Naive thymus-derived CD4-positive, alpha-beta T cell (primary cell): ENCODE data around the gene ITPR2. TPM values are rescaled to one million over a fixed set of nuclear protein-coding genes. Genes with fewer than 3 reads are reported as not detected.

Experiments used
- ATAC-seq: fragments of 150-1000 bp; cut with Tn5 transposase; 2 replicates; pipeline ENCODE4 v1.10.0; 2021; ENCODE audit warnings: mild to moderate bottlenecking, moderate library complexity
- CTCF ChIA-PET: fragments of 350-600 bp; sonication (Branson Sonifier 250); formaldehyde crosslinking; loops from one replicate; lab custom pipeline; 2021; ENCODE audit warnings: antibody characterized with exemption; lab: Charles Lee
- POLR2A ChIA-PET: fragments of 350-600 bp; sonication (Branson Sonifier 250); formaldehyde crosslinking; loops from one replicate; lab custom pipeline; 2021; ENCODE audit warnings: antibody characterized with exemption, inconsistent platforms; lab: Charles Lee
- DNase-seq, 9 donors: peaks; one replicate each; pipeline versions ENCODE4 v3.0.0 to v3.0.0-alpha.2; 2020 to 2022; ENCODE audit warnings: mixed read lengths in 1 of 9
- H3K27ac ChIP-seq: one replicate; pipeline ENCODE4 v1.7.0; 2013; ENCODE audit warnings: mild to moderate bottlenecking, low read depth, low read length, moderate library complexity
- H3K27me3 ChIP-seq, 2 donors: one replicate each; pipeline ENCODE4 v1.7.0; 2013; ENCODE audit warnings: low read length in 2 of 2, mild to moderate bottlenecking in 2 of 2, moderate library complexity in 2 of 2; ENCODE audit not compliant: control insufficient read depth in 2 of 2, insufficient read depth in 2 of 2
- H3K36me3 ChIP-seq, 3 experiments: 1 replicate in 2 of 3; 2 replicates in 1 of 3; pipeline ENCODE4 v1.7.0; 2013; ENCODE audit warnings: low read length in 3 of 3, mild to moderate bottlenecking in 3 of 3, moderate library complexity in 1 of 3; ENCODE audit not compliant: insufficient read depth in 3 of 3, control insufficient read depth in 2 of 3
- H3K4me1 ChIP-seq, 2 donors: one replicate each; pipeline ENCODE4 v1.7.0; 2013; ENCODE audit warnings: low read length in 2 of 2, mild to moderate bottlenecking in 2 of 2, moderate library complexity in 1 of 2; ENCODE audit not compliant: control insufficient read depth in 2 of 2, insufficient read depth in 2 of 2
- H3K4me3 ChIP-seq: 2 replicates; pipeline ENCODE4 v1.7.0; 2013; ENCODE audit warnings: mild to moderate bottlenecking, low read length
- H3K9me3 ChIP-seq, 3 experiments: 1 replicate in 2 of 3; 2 replicates in 1 of 3; pipeline ENCODE4 v1.7.0; 2013; ENCODE audit warnings: low read length in 3 of 3; ENCODE audit not compliant: control insufficient read depth in 2 of 3
- H3K27ac Mint-ChIP-seq, 9 donors: one replicate each; pipeline ENCODE4 v1.8.0; 2020 to 2022; ENCODE audit warnings: mixed read lengths in 9 of 9, mild to moderate bottlenecking in 8 of 9, moderate library complexity in 5 of 9, inconsistent platforms in 2 of 9
- H3K27me3 Mint-ChIP-seq, 5 donors: one replicate each; pipeline ENCODE4 v1.8.0; 2021 to 2022; ENCODE audit warnings: mixed read lengths in 5 of 5, mild to moderate bottlenecking in 1 of 5
- H3K36me3 Mint-ChIP-seq, 5 donors: one replicate each; pipeline ENCODE4 v1.8.0; 2020 to 2022; ENCODE audit warnings: mixed read lengths in 5 of 5, mild to moderate bottlenecking in 3 of 5, inconsistent platforms in 1 of 5
- H3K4me1 Mint-ChIP-seq, 7 donors: one replicate each; pipeline ENCODE4 v1.8.0; 2020 to 2022; ENCODE audit warnings: mixed read lengths in 7 of 7, mild to moderate bottlenecking in 3 of 7, inconsistent platforms in 1 of 7
- H3K4me3 Mint-ChIP-seq, 10 donors: one replicate each; pipeline ENCODE4 v1.8.0; 2020 to 2022; ENCODE audit warnings: mild to moderate bottlenecking in 10 of 10, mixed read lengths in 10 of 10, moderate library complexity in 6 of 10, inconsistent platforms in 2 of 10
- H3K9me3 Mint-ChIP-seq, 11 donors: one replicate each; pipeline ENCODE4 v1.8.0; 2020 to 2022; ENCODE audit warnings: mixed read lengths in 11 of 11, mild to moderate bottlenecking in 4 of 11, inconsistent platforms in 1 of 11, moderate library complexity in 1 of 11
- intact Hi-C, 2 donors: fragments of 100-400 bp; cut with micrococcal nuclease; formaldehyde crosslinking; loops; one replicate each; pipeline ENCODE4 v1.15.1; 2023
- polyA plus RNA-seq, 2 donors: library from polyadenylated mRNA; unstranded; fragments of 300-500 nt; fragmentation: Illumina TruSeq; gene quantifications; one replicate each; pipeline ENCODE4 v1.2.3, GENCODE V29; 2021
- total RNA-seq, 6 experiments: library from RNA in 5 of 6; stranded (reverse) in 5 of 6; gene quantifications; 1 replicate in 5 of 6; 2 replicates in 1 of 6; pipeline ENCODE4 v1.2.3 and lab custom pipeline; 2021 to 2026

ITPR2 gene
- total and polyA plus RNA-seq, 7 experiments from 2014 or later: 11.3 to 71.5 (median 51.4) TPM

- POLR2A ChIA-PET: no interaction called here
- H3K27me3 Mint-ChIP-seq: no peaks in the 10 kb centered on the region
- no peaks in the 10 kb centered on the region for H3K9me3 Mint-ChIP-seq
- H3K4me3 Mint-ChIP-seq: no peak overlapping the region
- Histone ChIP-seq H3K36me3 (no peaks in the 10 kb centered on the region), H3K4me3 (no peak overlapping the region), H3K27ac (no peak overlapping the region), H3K27me3 (no peaks in the 10 kb centered on the region), H3K4me1 (no peaks in the 10 kb centered on the region), H3K9me3 (no peaks in the 10 kb centered on the region)
- intact Hi-C loops: no loop called here
- H3K4me1 Mint-ChIP-seq: peaks cover 13 to 59% (median 43%) of the 10 kb centered on the region in 7 donors
- no peak overlapping the region for H3K27ac Mint-ChIP-seq
- CTCF ChIA-PET: interaction anchor here (0.6 to 0.7 kb wide), 2 partner anchors 103 to 144 kb away, joined by 3 read pairs; no protein-coding TSS in a partner anchor
- no peak for DNase-seq
- no peak for ATAC-seq
- H3K36me3 Mint-ChIP-seq: peaks cover 3 to 37% (median 7%) of the 10 kb centered on the region in 5 donors
Observed at GRCh38 chr12:26801486-26801885, 31.5 kb downstream of the ITPR2 start.

DNA sequence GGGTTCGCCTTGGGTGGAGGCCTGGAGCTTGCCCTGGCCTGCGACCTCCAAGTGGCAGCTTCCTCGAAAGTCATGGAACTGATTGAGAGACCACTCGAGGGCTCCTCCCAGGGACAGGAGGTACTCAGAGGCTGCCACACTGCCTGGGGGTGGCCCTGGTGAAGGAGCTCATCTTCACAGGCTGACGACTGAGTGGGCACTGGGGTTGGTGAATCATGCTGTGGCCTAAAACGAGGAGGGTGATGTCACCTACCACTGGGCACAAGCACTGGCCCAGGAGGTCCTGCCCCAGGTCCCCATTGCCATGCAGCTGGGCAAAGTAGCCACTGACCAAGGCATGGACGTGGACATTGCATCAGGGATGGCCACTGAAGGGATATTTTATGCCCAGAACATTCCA, 32.1 kb downstream of the ITPR2 start:
- Mint-ChIP-seq H3K4me1 (peaks cover 13 to 59% (median 43%) of the 10 kb centered on the region in 7 donors), H3K4me3 (no peak overlapping the region), H3K27ac (no peak overlapping the region), H3K36me3 (peaks cover 1 to 35% (median 9%) of the 10 kb centered on the region in 5 donors), H3K27me3 (no peaks in the 10 kb centered on the region), H3K9me3 (no peaks in the 10 kb centered on the region)
- H3K9me3 ChIP-seq: no peaks in the 10 kb centered on the region
- H3K4me1 ChIP-seq: no peaks in the 10 kb centered on the region
- no peak for ATAC-seq
- H3K4me3 ChIP-seq: no peak overlapping the region
- no peak overlapping the region for H3K27ac ChIP-seq
- ChIA-PET CTCF (no interaction called here), POLR2A (no interaction called here)
- no peak for DNase-seq
- H3K27me3 ChIP-seq: no peaks in the 10 kb centered on the region
- intact Hi-C loops: no loop called here
- no peaks in the 10 kb centered on the region for H3K36me3 ChIP-seq

- ChIA-PET CTCF (no interaction called here), POLR2A (no interaction called here)
- no peaks in the 10 kb centered on the region for H3K27me3 Mint-ChIP-seq
- intact Hi-C loops: no loop called here
- peaks cover 0 to 30% (median 9%) of the 10 kb centered on the region in 5 donors for H3K36me3 Mint-ChIP-seq
- Histone ChIP-seq H3K27ac (no peak overlapping the region), H3K4me3 (no peak overlapping the region), H3K9me3 (no peaks in the 10 kb centered on the region), H3K36me3 (no peaks in the 10 kb centered on the region), H3K4me1 (no peaks in the 10 kb centered on the region), H3K27me3 (no peaks in the 10 kb centered on the region)
- DNase-seq (no peak), ATAC-seq (no peak)
- peak overlapping the region in 1 of 9 donors; percentile 19 for H3K27ac Mint-ChIP-seq
- no peaks in the 10 kb centered on the region for H3K9me3 Mint-ChIP-seq
- H3K4me1 Mint-ChIP-seq: peaks cover 13 to 56% (median 38%) of the 10 kb centered on the region in 7 donors
- H3K4me3 Mint-ChIP-seq: no peak overlapping the region
Observed at GRCh38 chr12:26800347-26800746, 32.6 kb downstream of the ITPR2 start.

DNA sequence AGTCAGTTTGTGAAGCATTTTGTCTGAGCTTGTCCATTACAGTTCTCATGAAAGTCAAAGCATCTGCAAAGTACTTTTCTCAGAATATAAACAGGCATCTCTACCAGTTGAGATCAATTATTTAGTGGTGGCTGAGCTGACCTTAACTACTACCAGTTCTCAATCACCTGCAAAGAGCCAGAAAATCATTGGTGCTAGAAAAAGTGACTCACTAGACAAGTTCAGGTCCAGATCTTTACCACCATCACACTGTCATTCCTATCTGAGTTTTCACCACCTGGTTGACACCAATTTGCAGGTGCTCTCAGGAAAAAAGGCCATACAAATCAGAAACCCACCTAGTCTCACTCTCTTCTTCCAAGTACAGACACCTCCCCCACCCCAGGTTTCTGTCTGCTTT, 33.3 kb downstream of the ITPR2 start:
- intact Hi-C loops: no loop called here
- H3K36me3 Mint-ChIP-seq: peaks cover 0 to 30% (median 9%) of the 10 kb centered on the region in 5 donors
- no peaks in the 10 kb centered on the region for H3K4me1 ChIP-seq
- no peaks in the 10 kb centered on the region for H3K9me3 Mint-ChIP-seq
- no peaks in the 10 kb centered on the region for H3K9me3 ChIP-seq
- H3K27ac Mint-ChIP-seq: peak overlapping the region in 2 of 9 donors; percentile 14 to 19
- peak overlapping the region in 1 of 10 donors; percentile 6 for H3K4me3 Mint-ChIP-seq
- no peaks in the 10 kb centered on the region for H3K36me3 ChIP-seq
- H3K27me3 Mint-ChIP-seq: no peaks in the 10 kb centered on the region
- H3K4me1 Mint-ChIP-seq: peaks cover 13 to 53% (median 40%) of the 10 kb centered on the region in 7 donors
- no peaks in the 10 kb centered on the region for H3K27me3 ChIP-seq
- ChIA-PET CTCF (no interaction called here), POLR2A (no interaction called here)
- DNase-seq (no peak), ATAC-seq (no peak)
- no peak overlapping the region for H3K4me3 ChIP-seq
- H3K27ac ChIP-seq: no peak overlapping the region

- Histone ChIP-seq H3K27ac (no peak overlapping the region), H3K9me3 (no peaks in the 10 kb centered on the region), H3K36me3 (no peaks in the 10 kb centered on the region), H3K4me1 (no peaks in the 10 kb centered on the region), H3K27me3 (no peaks in the 10 kb centered on the region), H3K4me3 (no peak overlapping the region)
- Mint-ChIP-seq H3K36me3 (peaks cover 0 to 30% (median 9%) of the 10 kb centered on the region in 5 donors), H3K4me1 (peaks cover 8 to 51% (median 35%) of the 10 kb centered on the region in 7 donors), H3K4me3 (no peak overlapping the region), H3K9me3 (no peaks in the 10 kb centered on the region), H3K27me3 (no peaks in the 10 kb centered on the region), H3K27ac (no peak overlapping the region)
- no peak for ATAC-seq
- ChIA-PET POLR2A (no interaction called here), CTCF (no interaction called here)
- no peak for DNase-seq
- intact Hi-C loops: no loop called here
Observed at GRCh38 chr12:26798640-26799039, 34.4 kb downstream of the ITPR2 start.

DNA sequence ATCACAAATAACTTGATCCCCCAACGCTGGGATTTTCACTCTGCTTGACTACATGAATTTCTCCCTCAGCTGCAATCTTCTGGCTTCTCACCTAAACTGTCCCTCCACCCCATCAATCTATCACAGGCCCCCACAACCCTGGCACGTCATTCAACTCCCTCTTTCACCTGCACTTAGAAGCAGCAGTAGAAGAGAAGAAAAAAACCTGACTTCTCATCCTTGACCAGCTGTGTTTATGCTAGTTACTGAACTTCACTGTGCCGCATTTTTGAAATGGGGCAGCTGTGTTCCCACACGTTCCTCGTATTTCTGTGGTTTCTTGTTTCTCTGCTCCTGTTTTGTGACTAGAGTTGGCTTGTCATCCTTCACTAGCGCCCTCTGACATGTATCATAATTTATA, 35.0 kb downstream of the ITPR2 start:
- peaks cover 0 to 30% (median 9%) of the 10 kb centered on the region in 5 donors for H3K36me3 Mint-ChIP-seq
- intact Hi-C loops: no loop called here
- no peaks in the 10 kb centered on the region for H3K27me3 ChIP-seq
- H3K27me3 Mint-ChIP-seq: no peaks in the 10 kb centered on the region
- ChIA-PET CTCF (interaction anchor here (0.7 kb wide), 1 partner anchor 166 kb away, joined by 4 read pairs; no protein-coding TSS in a partner anchor), POLR2A (no interaction called here)
- no peaks in the 10 kb centered on the region for H3K4me1 ChIP-seq
- no peak overlapping the region for H3K27ac ChIP-seq
- DNase-seq (no peak), ATAC-seq (no peak)
- H3K4me3 Mint-ChIP-seq: peak overlapping the region in 3 of 10 donors; percentile 5 to 38 (median 11)
- no peak overlapping the region for H3K4me3 ChIP-seq
- no peaks in the 10 kb centered on the region for H3K9me3 Mint-ChIP-seq
- no peaks in the 10 kb centered on the region for H3K9me3 ChIP-seq
- peak overlapping the region in 1 of 9 donors; percentile 5 for H3K27ac Mint-ChIP-seq
- H3K4me1 Mint-ChIP-seq: peaks cover 3 to 51% (median 34%) of the 10 kb centered on the region in 7 donors
- H3K36me3 ChIP-seq: no peaks in the 10 kb centered on the region

DNA sequence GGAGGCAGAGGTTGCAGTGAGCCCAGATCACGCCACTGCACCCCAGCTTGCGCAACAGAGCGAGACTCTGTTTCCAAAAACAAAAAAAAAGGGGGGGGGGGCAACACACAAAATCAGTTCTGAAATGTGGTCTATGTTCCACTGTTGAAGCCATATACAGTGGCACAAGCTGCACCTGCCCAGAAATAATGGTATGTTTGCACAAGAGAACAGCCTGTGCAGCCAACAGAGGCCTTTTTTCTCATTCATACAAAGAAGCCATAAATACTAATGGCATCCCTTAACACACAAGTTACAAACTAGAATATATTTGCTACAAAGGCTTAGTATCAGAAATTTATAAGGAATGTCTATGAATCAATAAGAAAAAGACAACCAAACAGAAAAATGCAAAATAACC, 37.1 kb downstream of the ITPR2 start:
- Histone ChIP-seq H3K36me3 (no peaks in the 10 kb centered on the region), H3K9me3 (no peaks in the 10 kb centered on the region), H3K4me1 (peaks cover 0 to 13% of the 10 kb centered on the region in 2 donors), H3K27ac (no peak overlapping the region), H3K4me3 (no peak overlapping the region), H3K27me3 (no peaks in the 10 kb centered on the region)
- intact Hi-C loops: no loop called here
- POLR2A ChIA-PET: no interaction called here
- Mint-ChIP-seq H3K4me3 (no peak overlapping the region), H3K36me3 (peaks cover 0 to 20% (median 8%) of the 10 kb centered on the region in 5 donors), H3K9me3 (peaks cover 0 to 2% (median 0%) of the 10 kb centered on the region in 11 donors), H3K4me1 (peaks cover 10 to 61% (median 50%) of the 10 kb centered on the region in 7 donors), H3K27me3 (no peaks in the 10 kb centered on the region), H3K27ac (no peak overlapping the region)
- no peak for DNase-seq
- ATAC-seq: no peak
- CTCF ChIA-PET: no interaction called here
